Thyroid gland (tissue), 4 donors: Measurements from ENCODE around the gene ARHGEF6. TPM values are rescaled to one million over a fixed set of nuclear protein-coding genes. Genes with fewer than 3 reads are reported as not detected.
"Not testable (repeated sequence)": the region's sequence is repeated elsewhere in the genome, so short reads cannot be mapped to it uniquely, and the experiment has no call there.

Experiments
- DNase-seq, 2 donors: peaks; one replicate each; pipeline ENCODE4 v3.0.0-alpha.2; 2019
- H3K27ac ChIP-seq, 3 donors: fragments of 200-600 bp; sonication (generic); 1 replicate in 2 of 3; 2 replicates in 1 of 3; pipeline ENCODE4 v1.5.1; 2016 to 2019; ENCODE audit warnings: mild to moderate bottlenecking in 1 of 3, moderate library complexity in 1 of 3
- H3K27me3 ChIP-seq: fragments of 200-600 bp; sonication (generic); one replicate; pipeline ENCODE4 v1.5.1; 2019
- H3K36me3 ChIP-seq, 2 donors: fragments of 200-600 bp; sonication (generic); one replicate each; pipeline ENCODE4 v1.5.1; 2016 to 2019
- H3K4me1 ChIP-seq, 2 donors: fragments of 200-600 bp; sonication (generic); one replicate each; pipeline ENCODE4 v1.5.1; 2017 to 2019
- H3K4me3 ChIP-seq, 3 donors: fragments of 200-600 bp; sonication (generic); replicated peaks in 1 of 3; 1 replicate in 2 of 3; 2 replicates in 1 of 3; pipeline ENCODE4 v1.5.1; 2016; ENCODE audit warnings: mild to moderate bottlenecking in 1 of 3
- H3K9me3 ChIP-seq: fragments of 200-600 bp; sonication (generic); one replicate; pipeline ENCODE4 v1.5.1; 2017
- CTCF ChIP-seq, 6 experiments: fragments of 200-600 bp in 3 of 6; fragments of 450-650 bp in 3 of 6; sonication (generic) in 3 of 6; IDR thresholded peaks; one replicate each; pipeline ENCODE4 v1.5.1; 2016 to 2019; ENCODE audit warnings: antibody characterized with exemption in 6 of 6, mild to moderate bottlenecking in 2 of 6, inconsistent platforms in 1 of 6, moderate library complexity in 1 of 6
- POLR2A ChIP-seq, 2 donors: fragments of 450-650 bp; IDR thresholded peaks; one replicate each; pipeline ENCODE4 v1.6.1; 2017; ENCODE audit warnings: antibody characterized with exemption in 2 of 2, mild to moderate bottlenecking in 2 of 2, moderate library complexity in 1 of 2
- WGBS, 2 donors: methylation state at CpG; one replicate each; pipeline ENCODE4 v1.1.5; 2017; 5-methylcytosine and 5-hydroxymethylcytosine counted together
- intact Hi-C: fragments of 100-400 bp; cut with DNase I; formaldehyde crosslinking; loops from one replicate; pipeline ENCODE4 v1.15.1; 2023
- total RNA-seq, 4 donors: library from RNA; depleted of rRNA; stranded (reverse); fragments of >200 nt; gene quantifications; one replicate each; pipeline ENCODE4 v1.2.3, GENCODE V29; 2016

ARHGEF6 gene
- total RNA-seq, 4 donors from 2014 or later: 3.5 to 12.0 (median 6.4) TPM

GRCh38 chrX:136823175-136823574 is 42.4 kb upstream of the ARHGEF6 start:
- Histone ChIP-seq H3K4me3 (no peak overlapping the region), H3K27me3 (no peaks in the 10 kb centered on the region), H3K36me3 (no peaks in the 10 kb centered on the region), H3K4me1 (no peaks in the 10 kb centered on the region), H3K9me3 (no peaks in the 10 kb centered on the region), H3K27ac (no peak overlapping the region)
- intact Hi-C loops: no loop called here
- no peak for TF ChIP-seq CTCF (IDR thresholded peaks at IDR 0.05)
- no peak for TF ChIP-seq POLR2A (IDR thresholded peaks at IDR 0.05)
- WGBS, 2 donors: 100% methylated on average over 1 of the region's 1 CpG
- no peak for DNase-seq

GRCh38 chrX:136822337-136823095 is 41.8 kb upstream of the ARHGEF6 start:
- WGBS, 2 donors: 93 to 99% methylated on average over 5 of the region's 5 CpGs
- no peaks in the 10 kb centered on the region for H3K27me3 ChIP-seq

GRCh38 chrX:136819756-136820155 is 39.0 kb upstream of the ARHGEF6 start:
- 96 to 99% methylated on average over 9 of the region's 9 CpGs for WGBS, 2 donors
- not testable (repeated sequence) for H3K36me3 ChIP-seq, H3K4me1 ChIP-seq, H3K27ac ChIP-seq, H3K27me3 ChIP-seq, DNase-seq, H3K4me3 ChIP-seq, H3K9me3 ChIP-seq
- intact Hi-C loops: loop anchor here (5.0 kb wide), 1 partner anchor 52 kb away; no protein-coding TSS in a partner anchor

More at GRCh38 chrX:136822337-136823095, 41.8 kb upstream of the ARHGEF6 start:
- no peak for DNase-seq
- H3K27ac ChIP-seq: no peak overlapping the region
- intact Hi-C loops: no loop called here
- no peaks in the 10 kb centered on the region for H3K36me3 ChIP-seq
- H3K4me1 ChIP-seq: no peaks in the 10 kb centered on the region
- no peak for TF ChIP-seq CTCF (IDR thresholded peaks at IDR 0.05)
- H3K4me3 ChIP-seq: no peak overlapping the region
- no peaks in the 10 kb centered on the region for H3K9me3 ChIP-seq

GRCh38 chrX:136819031-136819703 is 38.4 kb upstream of the ARHGEF6 start:
- Histone ChIP-seq H3K4me1 (no peaks in the 10 kb centered on the region), H3K4me3 (no peak overlapping the region), H3K27me3 (no peaks in the 10 kb centered on the region), H3K9me3 (no peaks in the 10 kb centered on the region), H3K36me3 (no peaks in the 10 kb centered on the region), H3K27ac (no peak overlapping the region)
- WGBS, 2 donors: 85 to 91% methylated on average over 3 to 4 of the region's 5 CpGs
- TF ChIP-seq POLR2A (IDR thresholded peaks at IDR 0.05) (no peak), CTCF (IDR thresholded peaks at IDR 0.05) (no peak)
- no peak for DNase-seq
- intact Hi-C loops: loop anchor here (5.0 kb wide), 1 partner anchor 52 kb away; no protein-coding TSS in a partner anchor

- H3K36me3 ChIP-seq: no peaks in the 10 kb centered on the region
- intact Hi-C loops: loop anchor here (5.0 kb wide), 1 partner anchor 50 kb away; no protein-coding TSS in a partner anchor
- no peaks in the 10 kb centered on the region for H3K27me3 ChIP-seq
- no peak overlapping the region for H3K4me3 ChIP-seq
- no peak overlapping the region for H3K27ac ChIP-seq
- WGBS, 2 donors: 94 to 96% methylated on average over 3 of the region's 3 CpGs
- TF ChIP-seq CTCF (IDR thresholded peaks at IDR 0.05) (no peak), POLR2A (IDR thresholded peaks at IDR 0.05) (no peak)
- DNase-seq: no peak
- H3K4me1 ChIP-seq: no peaks in the 10 kb centered on the region
- no peaks in the 10 kb centered on the region for H3K9me3 ChIP-seq
Measured at GRCh38 chrX:136816975-136817374, 36.2 kb upstream of the ARHGEF6 start.
